H1 (cell line): ENCODE results near the gene EIF4E1B. TPM values are rescaled to one million over a fixed set of nuclear protein-coding genes. Genes with fewer than 3 reads are reported as not detected.

Experiments used
- ATF3 ChIP-seq: IDR thresholded peaks from 2 replicates; pipeline ENCODE4 v1.6.1; 2011; ENCODE audit warnings: low read depth, mild to moderate bottlenecking, low read length; ENCODE audit not compliant: insufficient read depth
- CHD1 ChIP-seq: IDR thresholded peaks from 2 replicates; pipeline ENCODE4 v1.6.1; 2012; ENCODE audit warnings: low read depth, low read length, improper control_type of control experiment
- CHD2 ChIP-seq: IDR thresholded peaks from 2 replicates; pipeline ENCODE4 v1.6.1; 2012; ENCODE audit warnings: low read length, improper control_type of control experiment
- PHF8 ChIP-seq: fragments of 200-600 bp; sonication (generic); conservative IDR thresholded peaks from 2 replicates; pipeline ENCODE4 v1.7.1; 2012; ENCODE audit warnings: low read depth, mild to moderate bottlenecking, inconsistent platforms, low read length, moderate library complexity
- POLR2A ChIP-seq, 2 experiments: IDR thresholded peaks; 1 replicate in 1 of 2; 2 replicates in 1 of 2; pipeline ENCODE4 v1.6.1; 2011; ENCODE audit warnings: low read depth in 2 of 2, low read length in 2 of 2, mild to moderate bottlenecking in 2 of 2; ENCODE audit errors: control extremely low read depth in 1 of 2
- POU5F1 ChIP-seq: IDR thresholded peaks from 2 replicates; pipeline ENCODE4 v1.6.1; 2011; ENCODE audit warnings: low read depth, mild to moderate bottlenecking, low read length, moderate library complexity
- RAD21 ChIP-seq, 2 experiments: IDR thresholded peaks in 1 of 2; conservative IDR thresholded peaks in 1 of 2; 2 replicates each; pipeline ENCODE4 v1.6.1; 2011; ENCODE audit warnings: low read depth in 2 of 2, low read length in 2 of 2, improper control_type of control experiment in 1 of 2, inconsistent platforms in 1 of 2, mild to moderate bottlenecking in 1 of 2, moderate library complexity in 1 of 2
- SP2 ChIP-seq: IDR thresholded peaks from 2 replicates; pipeline ENCODE4 v1.6.1; 2012; ENCODE audit warnings: mild to moderate bottlenecking, low read length, inconsistent platforms
- polyA plus RNA-seq, 7 experiments: library from polyadenylated mRNA; depleted of rRNA in 3 of 7; stranded (reverse) in 5 of 7; unstranded in 2 of 7; fragments of >200 nt in 5 of 7; fragments of 200-250 nt in 2 of 7; gene quantifications; 1 replicate in 5 of 7; 2 replicates in 1 of 7; 4 replicates in 1 of 7; pipeline versions ENCODE4 v1.2.1 to v1.2.3, GENCODE V29; 2011 to 2013; ENCODE audit warnings: missing spikeins in 2 of 7, mixed read lengths in 2 of 7
- total RNA-seq: library from RNA; stranded (reverse); fragmentation: NEBNext Ultra II Directional; extraction: Animal tissue kit (Norgen Biotek cat#: 25700); gene quantifications from 2 replicates; pipeline ENCODE4 v1.2.1, GENCODE V29; 2021

Gene EIF4E1B
- total and polyA plus RNA-seq, 2 of the 8 experiments (the other 6 are each of a cell fraction or from before 2014, with no cell fraction given), result 0.97 to 1.3 TPM

GRCh38 chr5:176687881-176688280 is 57.4 kb downstream of the EIF4E1B start (continued):
- TF ChIP-seq PHF8, result no peak
- no peak for TF ChIP-seq CHD2
- no peak for TF ChIP-seq RAD21 (IDR thresholded peaks at IDR 0.05 in 1 of 2, conservative IDR thresholded peaks at IDR 0.05 in 1 of 2; ENCODE audit: low read depth in 2 of 2, low read length in 2 of 2)
- TF ChIP-seq ATF3, result no peak
- TF ChIP-seq POLR2A (IDR thresholded peaks at IDR 0.05; ENCODE audit: control extremely low read depth in 1 of 2, low read depth in 2 of 2, low read length in 2 of 2), result peak in 1 of 2 experiments; percentile 70; a peak in 2 of 3 replicates
- no peak for TF ChIP-seq SP2
- no peak for TF ChIP-seq CHD1
- TF ChIP-seq POU5F1, result no peak
